ENCODE measurements around the gene SH3PXD2A.

DNA sequence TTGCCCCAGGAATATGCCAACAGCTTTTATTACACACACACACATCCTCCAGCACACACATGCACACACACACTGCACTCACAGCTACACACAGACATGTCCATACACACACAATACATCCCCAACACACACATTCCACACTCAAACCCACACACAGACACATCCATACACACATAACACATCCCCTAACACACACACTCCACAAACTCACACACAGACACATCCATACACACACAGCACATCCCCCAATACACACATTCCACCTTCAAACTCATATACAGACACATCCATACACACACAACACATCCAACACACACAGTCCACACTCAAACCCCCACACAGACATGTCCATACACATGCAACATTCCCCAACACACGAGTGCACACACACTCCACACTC lies 19.1 kb downstream of the SH3PXD2A start:
- TF ChIP-seq, protein P1, sequence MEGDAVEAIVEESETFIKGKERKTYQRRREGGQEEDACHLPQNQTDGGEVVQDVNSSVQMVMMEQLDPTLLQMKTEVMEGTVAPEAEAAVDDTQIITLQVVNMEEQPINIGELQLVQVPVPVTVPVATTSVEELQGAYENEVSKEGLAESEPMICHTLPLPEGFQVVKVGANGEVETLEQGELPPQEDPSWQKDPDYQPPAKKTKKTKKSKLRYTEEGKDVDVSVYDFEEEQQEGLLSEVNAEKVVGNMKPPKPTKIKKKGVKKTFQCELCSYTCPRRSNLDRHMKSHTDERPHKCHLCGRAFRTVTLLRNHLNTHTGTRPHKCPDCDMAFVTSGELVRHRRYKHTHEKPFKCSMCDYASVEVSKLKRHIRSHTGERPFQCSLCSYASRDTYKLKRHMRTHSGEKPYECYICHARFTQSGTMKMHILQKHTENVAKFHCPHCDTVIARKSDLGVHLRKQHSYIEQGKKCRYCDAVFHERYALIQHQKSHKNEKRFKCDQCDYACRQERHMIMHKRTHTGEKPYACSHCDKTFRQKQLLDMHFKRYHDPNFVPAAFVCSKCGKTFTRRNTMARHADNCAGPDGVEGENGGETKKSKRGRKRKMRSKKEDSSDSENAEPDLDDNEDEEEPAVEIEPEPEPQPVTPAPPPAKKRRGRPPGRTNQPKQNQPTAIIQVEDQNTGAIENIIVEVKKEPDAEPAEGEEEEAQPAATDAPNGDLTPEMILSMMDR (IDR thresholded peaks at IDR 0.05; ENCODE audit: insufficient read depth, low read depth, low read length): no peak
- TF ChIP-seq EZH2 (IDR thresholded peaks at IDR 0.05; ENCODE audit: insufficient read depth, low read length): no peak
